Posterior cingulate gyrus (tissue), 11 donors: ENCODE measurements around the gene PPP2R2C.
A peak's percentile ranks its signal among the peaks of the same experiment; 100 is the strongest.

ENCODE experiments used
- DNase-seq, 10 donors: peaks; one replicate each; pipeline versions ENCODE4 v3.0.0 to v3.0.0-alpha.2; 2020 to 2021; ENCODE audit warnings: mixed read lengths in 3 of 10
- intact Hi-C: fragments of 100-400 bp; cut with DNase I; formaldehyde crosslinking; loops from one replicate; pipeline ENCODE4 v1.15.1; 2023

The PPP2R2C gene

DNA sequence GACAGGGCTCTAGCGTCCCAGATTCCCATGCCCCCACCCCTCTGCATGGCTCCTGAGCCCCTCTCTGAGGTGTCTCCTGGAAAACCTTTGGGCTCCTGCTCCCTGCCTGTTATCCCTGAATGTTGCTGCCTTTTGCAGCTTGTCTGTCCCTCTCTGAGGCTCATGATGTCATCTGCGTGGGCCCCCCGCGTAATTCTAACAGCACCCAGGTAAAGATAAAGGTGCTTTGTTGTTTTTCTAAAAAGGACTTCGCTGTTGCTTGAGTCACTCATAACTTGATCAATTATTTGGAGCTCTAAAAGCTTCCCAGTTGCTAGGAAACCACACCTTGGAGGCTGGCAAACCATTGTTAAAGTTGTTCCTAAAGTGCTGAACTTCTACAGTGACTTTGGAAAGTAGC is 166.1 kb downstream of the PPP2R2C start:
- intact Hi-C loops = no loop called here
- no peak for DNase-seq

DNA sequence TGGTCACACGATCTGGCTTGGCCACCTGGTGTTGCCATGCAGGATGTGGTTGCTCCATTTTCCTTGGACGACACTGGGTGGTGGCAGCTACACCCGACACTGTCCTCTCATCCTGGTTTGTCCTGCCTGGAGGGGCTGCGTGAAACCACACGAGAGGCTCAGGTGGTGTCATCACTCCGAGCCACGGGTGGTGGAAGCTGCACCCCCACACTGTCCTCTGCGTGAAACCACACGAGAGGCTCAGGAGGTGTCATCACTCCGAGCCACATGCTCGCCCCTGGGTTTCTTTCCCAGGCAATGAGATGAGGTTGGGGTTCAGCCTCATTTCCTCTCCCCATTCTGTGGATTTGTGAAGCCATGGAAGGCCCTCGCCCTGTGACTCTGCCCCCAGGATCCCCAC is 168.5 kb downstream of the PPP2R2C start:
- intact Hi-C loops = no loop called here
- no peak for DNase-seq

DNA sequence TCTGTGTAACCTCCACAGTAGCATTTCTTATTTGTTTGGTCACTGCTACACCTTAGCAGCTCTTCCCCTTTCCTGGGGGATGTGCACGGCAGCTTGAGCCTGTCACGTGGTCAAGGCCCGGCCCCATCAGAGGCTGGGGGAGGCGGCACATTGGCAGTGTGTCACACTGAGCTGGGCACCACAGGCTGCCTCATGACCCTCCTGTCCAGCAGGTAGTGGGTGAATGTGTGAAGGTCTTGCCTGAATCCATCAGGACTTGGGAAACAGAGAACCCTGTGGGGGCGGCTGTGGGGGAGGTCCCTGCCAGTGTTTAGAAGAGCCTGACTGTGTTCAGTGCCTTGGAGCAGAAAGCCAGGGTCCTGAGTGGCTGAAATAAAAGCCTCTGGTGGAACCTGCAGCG is 169.5 kb downstream of the PPP2R2C start:
- peak in 2 of 10 donors; percentile 28 to 88 for DNase-seq
- intact Hi-C loops = no loop called here

DNA sequence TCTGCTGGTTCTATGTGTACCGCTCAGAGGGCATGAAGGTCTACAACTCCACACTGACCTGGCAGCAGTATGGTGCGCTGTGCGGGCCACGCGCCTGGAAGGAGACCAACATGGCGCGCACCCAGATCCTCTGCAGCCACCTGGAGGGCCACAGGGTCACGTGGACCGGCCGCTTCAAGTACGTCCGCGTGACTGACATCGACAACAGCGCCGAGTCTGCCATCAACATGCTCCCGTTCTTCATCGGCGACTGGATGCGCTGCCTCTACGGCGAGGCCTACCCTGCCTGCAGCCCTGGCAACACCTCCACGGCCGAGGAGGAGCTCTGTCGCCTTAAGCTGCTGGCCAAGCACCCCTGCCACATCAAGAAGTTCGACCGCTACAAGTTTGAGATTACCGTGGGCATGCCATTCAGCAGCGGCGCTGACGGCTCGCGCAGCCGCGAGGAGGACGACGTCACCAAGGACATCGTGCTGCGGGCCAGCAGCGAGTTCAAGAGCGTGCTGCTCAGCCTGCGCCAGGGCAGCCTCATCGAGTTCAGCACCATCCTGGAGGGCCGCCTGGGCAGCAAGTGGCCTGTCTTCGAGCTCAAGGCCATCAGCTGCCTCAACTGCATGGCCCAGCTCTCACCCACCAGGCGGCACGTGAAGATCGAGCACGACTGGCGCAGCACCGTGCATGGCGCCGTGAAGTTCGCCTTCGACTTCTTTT is 170.5 kb downstream of the PPP2R2C start:
- intact Hi-C loops = no loop called here

DNA sequence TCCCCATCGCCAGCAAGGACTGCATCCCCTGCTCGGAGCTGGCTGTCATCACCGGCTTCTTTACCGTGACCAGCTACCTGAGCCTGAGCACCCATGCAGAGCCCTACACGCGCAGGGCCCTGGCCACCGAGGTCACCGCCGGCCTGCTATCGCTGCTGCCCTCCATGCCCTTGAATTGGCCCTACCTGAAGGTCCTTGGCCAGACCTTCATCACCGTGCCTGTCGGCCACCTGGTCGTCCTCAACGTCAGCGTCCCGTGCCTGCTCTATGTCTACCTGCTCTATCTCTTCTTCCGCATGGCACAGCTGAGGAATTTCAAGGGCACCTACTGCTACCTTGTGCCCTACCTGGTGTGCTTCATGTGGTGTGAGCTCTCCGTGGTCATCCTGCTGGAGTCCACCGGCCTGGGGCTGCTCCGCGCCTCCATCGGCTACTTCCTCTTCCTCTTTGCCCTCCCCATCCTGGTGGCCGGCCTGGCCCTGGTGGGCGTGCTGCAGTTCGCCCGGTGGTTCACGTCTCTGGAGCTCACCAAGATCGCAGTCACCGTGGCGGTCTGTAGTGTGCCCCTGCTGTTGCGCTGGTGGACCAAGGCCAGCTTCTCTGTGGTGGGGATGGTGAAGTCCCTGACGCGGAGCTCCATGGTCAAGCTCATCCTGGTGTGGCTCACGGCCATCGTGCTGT is 171.2 kb downstream of the PPP2R2C start:
- peak in 2 of 10 donors; percentile 81 to 84 for DNase-seq
- intact Hi-C loops = no loop called here

More for the DNA sequence above, 170.5 kb downstream of the PPP2R2C start:
- DNase-seq = peak in 1 of 10 donors; percentile 80

DNA sequence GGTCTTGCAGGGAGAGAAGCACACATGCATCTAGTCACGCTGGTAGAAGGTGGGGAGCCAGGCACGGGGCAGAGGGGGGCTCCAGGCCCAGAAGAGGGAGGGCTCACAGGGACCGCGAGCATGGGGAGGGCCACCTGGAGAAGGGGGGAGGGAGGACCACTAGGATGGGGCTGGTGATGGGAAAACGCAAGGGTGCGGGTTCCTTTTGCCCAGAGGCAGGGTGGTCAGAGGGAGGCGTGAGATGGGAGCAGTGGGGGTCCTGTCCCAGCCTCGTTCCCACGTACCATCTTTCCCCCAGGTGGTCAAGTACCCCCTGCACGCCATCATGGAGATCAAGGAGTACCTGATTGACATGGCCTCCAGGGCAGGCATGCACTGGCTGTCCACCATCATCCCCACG is 172.1 kb downstream of the PPP2R2C start:
- DNase-seq = peak in 1 of 10 donors; percentile 77

DNA sequence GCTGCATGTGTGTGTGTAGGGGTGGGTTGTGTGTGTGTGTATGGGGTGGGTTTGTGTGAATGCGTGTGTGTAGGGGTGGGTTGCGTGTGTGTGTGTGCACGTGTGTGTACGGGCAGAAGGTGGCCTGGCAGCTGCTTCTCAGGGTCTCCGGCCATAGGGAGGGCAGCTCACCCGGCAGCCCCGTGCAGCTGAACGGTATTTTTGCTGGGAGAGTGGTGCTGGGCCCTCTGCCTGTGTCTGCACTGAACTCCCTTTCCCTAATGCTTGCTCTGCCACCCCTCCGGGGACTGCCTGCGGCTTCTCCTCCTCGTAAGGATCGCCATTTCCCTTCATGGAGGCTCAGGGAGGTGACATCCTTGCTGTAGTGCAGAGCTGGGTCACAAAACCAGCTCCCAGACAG is 172.5 kb downstream of the PPP2R2C start:
- intact Hi-C loops = no loop called here
- no peak for DNase-seq

More for the DNA sequence above, 172.1 kb downstream of the PPP2R2C start:
- intact Hi-C loops = no loop called here

DNA sequence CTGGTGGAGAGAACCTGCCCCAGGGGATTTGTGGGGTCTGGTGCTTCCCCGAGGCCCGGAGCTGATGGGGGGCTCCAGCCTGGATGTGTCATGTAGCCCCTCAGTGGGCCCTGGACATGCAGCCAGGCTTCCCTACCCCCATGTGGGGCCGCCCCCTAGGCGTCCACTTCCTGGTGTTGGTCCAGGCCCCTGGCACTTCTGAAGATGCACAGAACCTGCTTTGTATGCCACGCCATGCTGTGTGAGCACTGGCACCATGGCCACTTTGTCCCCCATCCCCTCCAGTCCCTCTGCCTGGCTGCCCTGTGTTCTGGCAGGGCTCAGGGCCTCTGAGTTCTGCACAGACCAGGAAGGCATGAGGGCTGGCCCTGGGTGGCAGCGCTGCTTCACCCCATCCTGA is 173.6 kb downstream of the PPP2R2C start:
- peak in 1 of 10 donors; percentile 81 for DNase-seq
- intact Hi-C loops = no loop called here

DNA sequence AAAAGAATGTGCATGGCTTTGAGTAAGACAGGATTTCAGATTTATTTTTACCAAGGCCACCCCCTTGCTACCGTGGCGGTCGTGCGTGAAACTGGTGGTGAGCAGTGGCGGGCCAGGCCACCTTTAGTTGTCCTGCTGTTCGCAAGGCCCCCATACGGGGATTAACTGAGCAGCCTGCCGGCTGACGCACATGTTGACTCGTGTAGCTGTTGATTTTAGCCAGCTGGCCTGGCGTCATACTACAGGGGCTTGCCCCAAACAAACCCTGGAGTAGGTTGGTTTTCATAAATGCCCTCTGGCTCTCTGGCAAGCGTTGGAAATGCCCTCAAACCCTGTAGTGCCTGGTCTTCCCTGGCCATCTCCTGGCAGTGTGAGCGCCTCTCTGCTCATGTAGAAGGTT is 174.4 kb downstream of the PPP2R2C start:
- DNase-seq = no peak
- intact Hi-C loops = no loop called here

DNA sequence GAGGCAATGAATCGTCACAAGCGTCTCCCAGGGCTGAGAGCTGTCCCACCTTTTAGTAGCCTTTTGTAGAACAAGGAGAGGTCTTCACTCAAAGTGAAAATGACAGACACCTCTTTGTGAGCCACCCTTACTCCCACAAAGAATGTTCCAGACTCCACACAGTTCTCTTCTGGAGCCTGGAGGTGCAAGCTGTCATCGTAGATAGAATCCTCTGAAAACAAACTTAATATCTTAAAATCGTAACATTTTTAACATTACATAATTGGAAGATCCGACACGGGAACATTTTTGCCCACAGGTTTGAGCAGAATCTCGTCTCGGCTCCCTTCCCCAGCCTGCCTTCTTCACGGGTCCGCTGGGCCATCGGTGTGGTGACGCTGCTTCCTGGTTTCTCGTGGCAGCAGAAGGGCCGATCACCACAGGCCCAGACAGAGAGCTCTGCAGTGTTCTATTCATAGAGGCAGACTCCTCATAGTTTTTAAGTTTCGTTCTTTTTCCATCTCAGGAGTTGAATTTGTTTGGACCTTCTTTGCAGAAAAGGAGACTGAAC is 175.1 kb downstream of the PPP2R2C start:
- DNase-seq = peak in 1 of 10 donors; percentile 62
- intact Hi-C loops = no loop called here

DNA sequence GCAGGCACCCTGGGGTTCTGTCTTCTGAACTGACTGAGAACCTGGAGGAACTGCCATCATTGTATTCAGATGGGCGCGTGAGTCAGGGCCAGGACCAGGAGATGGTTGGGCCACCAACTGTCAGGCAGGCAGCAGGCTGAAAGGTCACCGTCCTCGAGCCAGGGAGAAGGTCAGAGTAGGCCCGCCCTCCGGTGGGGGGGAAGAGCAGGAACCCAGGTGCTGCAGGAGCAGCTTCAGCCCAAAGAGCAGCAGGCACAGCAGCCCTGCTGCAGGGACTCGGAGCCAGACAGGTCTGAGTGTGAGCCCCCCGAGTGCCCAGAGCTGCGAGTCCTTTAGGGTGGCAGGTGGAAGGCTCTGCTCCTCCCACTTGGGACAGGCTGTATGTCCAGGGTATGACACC is 176.4 kb downstream of the PPP2R2C start:
- no peak for DNase-seq
- intact Hi-C loops = no loop called here

DNA sequence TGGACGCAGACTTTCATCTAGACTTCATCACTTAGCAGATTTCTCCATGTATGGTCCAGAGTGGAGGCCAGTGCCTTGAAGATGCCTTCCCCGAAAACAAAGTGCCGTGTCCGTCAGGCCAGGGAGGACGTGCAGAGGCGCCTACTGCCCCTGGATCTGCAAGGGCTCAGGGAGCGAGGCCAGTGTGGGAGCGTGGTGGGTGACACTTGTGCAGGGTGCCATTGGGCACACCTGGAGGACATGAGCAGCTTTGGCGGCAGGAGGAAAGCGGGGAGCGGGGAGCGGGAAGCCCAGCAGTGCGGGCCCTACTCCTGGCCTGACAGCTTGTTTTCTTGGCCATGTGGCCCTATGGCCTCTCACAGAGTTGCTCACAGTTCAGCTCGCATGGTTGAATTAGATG is 176.9 kb downstream of the PPP2R2C start:
- intact Hi-C loops = no loop called here
- no peak for DNase-seq

DNA sequence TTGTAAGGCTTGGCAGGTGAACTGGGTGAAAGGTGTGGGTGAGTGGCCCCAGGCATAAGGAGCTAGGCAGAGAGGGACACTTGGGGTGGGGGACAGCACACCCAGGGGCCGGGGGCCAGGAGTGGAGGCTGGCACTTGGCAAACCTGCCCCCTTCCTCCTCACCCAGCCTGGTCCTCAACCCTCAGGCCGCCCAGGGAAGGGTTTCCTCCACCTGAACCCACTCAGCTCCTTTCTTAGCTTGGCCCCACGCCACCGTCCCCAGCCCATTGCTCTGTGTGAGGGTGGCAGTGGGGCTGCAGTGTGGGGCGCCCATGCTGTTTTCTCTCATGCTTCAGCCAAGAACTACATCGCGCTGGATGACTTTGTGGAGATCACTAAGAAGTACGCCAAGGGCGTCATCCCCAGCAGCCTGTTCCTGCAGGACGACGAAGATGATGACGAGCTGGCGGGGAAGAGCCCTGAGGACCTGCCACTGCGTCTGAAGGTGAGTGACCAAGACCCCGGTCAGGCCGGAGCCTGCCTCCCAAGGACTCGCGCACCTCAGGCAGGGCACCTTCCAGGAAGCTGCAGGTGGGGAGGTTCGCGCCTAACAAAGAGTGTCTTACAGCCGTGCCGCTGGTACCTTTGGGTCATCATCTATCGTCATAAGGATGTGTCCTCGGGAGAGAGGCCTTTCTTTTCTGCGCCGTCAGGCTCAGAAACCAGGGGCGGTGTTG is 177.6 kb downstream of the PPP2R2C start:
- intact Hi-C loops = no loop called here
- DNase-seq = no peak

DNA sequence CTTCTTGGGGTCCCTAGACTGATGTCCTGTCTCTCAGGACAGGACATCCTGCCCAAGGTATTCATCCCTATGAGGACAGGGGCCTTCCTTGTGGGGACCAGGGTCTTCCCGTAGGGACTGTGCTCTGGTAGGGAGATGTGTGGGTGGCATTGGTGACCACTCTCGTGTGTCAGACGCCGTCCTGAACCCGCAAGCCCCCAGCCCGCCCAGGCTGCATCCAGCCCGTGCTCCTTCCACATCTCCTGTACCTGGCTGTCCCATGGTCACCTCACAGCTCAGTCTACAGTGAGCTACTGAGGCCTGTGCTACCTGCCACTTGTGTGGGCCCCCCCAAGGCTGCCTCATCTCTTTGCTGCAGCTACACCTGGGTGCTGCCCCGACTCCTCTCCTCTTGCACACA is 178.8 kb downstream of the PPP2R2C start:
- intact Hi-C loops = no loop called here
- DNase-seq = no peak

DNA sequence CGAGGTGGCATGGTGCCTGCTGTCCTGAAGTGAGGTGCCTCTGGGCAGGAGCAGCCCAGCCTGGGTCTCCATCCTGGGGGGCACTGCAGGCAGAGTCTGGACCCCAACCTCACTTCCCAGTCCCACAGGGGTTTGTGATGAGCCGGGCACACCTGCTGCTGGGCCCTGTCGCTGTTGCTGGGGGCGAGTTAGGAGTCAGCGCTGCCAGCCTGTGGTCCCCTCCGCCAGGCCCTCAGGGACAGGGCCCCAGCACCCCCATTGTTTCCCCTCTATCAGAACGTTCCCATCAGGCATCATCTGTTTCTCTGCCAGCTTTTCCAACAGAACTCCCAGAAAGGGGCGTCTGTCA is 179.3 kb downstream of the PPP2R2C start:
- DNase-seq = no peak
- intact Hi-C loops = no loop called here

DNA sequence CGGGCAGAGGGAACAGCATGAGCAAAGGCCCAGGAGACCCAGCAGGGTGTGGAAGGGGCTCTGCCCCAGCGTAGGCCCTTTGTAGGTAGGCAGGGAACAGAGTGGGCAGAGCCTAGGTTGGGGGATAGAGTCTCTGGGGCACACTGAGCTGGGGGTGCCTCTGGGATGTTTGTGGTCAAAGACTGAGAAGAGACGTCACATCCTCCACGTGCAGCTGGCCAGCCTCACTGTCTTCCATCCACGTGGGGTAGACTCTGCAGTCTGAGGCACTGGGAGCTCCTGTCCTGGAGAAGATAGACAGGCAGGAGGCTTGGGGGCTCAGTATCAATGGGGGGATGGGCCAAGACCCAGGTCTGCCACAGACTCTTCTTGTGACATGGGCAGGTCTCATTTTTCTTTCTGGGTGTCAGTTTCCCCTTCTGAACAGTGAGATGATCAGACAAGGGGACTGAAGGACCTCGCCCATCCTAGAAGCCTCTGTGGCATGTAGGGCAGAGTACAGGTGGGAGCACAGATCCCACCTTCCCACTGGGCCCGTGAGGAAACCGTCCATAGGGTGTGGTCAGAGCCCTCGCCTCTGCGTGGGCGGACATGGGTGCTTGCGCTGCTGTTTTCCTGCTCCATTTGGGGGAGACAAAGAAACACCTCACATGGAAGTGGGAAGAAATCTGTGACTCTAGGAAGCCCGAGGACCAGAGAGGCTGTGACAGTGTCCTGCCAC is 179.9 kb downstream of the PPP2R2C start:
- intact Hi-C loops = no loop called here
- peak in 1 of 10 donors; percentile 64 for DNase-seq

DNA sequence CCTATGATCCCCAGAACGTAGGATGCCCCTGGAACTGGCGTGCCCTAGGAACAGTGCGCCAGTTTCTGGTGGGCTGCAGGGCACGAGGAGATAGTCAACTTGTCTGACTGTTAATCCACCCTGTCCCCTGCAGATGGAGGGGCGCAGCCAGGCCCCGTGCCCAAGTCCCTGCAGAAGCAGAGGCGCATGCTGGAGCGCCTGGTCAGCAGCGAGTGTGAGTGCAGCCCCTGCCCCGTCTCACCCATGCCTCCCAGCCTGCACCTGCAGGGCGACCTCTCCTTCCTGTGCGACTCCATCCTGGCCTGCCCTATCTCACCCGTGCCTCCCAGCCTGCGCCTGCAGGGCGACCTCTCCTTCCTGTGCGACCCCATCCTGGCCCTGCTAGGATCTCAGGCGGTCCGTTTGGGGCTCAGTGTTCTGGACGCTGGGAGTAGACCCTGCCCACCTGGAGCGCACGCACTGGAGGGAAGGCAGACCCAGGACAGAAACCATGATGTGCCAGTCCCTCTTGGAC is 180.6 kb downstream of the PPP2R2C start:
- intact Hi-C loops = no loop called here
- DNase-seq = peak in 1 of 10 donors; percentile 63

DNA sequence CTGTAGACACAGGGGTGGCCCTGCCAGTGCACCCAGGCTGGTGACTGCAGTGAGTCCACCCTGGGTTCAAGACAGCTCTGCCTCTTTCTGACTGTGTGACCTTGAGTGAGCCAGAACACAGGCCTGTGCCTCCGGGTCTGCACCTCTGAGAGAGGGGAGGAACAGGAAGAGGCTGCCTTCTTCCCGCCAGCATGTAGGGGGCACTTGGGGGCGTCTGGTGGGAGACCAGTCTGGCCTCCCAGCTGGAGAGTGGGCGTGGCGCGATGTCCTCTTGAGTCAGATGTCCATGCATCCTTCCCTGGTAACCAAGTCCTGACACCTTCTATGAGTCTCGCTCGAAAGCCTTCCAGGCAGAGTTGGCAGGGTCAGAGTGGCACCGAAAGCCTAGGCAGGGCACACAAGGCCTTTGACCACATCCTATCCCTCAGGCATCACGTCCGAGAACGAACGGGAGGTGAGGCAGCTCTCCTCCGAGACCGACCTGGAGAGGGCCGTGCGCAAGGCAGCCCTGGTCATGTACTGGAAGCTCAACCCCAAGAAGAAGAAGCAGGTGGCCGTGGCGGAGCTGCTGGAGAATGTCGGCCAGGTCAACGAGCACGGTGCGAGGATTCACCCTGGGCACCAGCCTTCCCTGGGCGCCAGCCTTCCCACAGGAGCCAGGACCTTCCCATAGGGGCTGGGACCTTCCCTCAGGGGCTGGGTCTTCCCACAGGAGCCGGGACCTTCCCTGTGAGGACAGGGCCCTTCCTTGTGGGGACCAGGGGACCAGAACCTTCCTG is 181.5 kb downstream of the PPP2R2C start:
- peak in 1 of 10 donors; percentile 72 for DNase-seq
- intact Hi-C loops = no loop called here

DNA sequence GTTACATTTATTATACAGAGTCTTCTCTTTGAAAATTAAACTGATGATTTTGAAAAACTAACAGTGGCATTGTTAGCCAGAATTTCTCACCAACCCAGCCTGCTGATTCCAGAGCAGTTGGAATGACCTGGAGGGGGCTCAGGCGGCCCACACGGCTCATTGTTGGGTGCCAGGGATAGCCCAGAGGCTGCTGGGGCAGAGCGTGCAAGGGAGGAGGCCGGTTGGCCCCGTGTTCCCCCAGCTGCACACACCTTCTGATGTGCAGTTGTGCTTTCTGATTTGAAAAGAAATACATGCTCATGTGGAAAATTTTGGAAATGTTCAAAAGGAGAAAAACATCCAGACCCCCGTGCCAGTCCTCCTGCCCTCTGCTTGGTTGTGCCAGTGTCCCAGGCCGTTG is 182.2 kb downstream of the PPP2R2C start:
- intact Hi-C loops = no loop called here
- DNase-seq = peak in 4 of 10 donors; percentile 2 to 77 (median 24)

DNA sequence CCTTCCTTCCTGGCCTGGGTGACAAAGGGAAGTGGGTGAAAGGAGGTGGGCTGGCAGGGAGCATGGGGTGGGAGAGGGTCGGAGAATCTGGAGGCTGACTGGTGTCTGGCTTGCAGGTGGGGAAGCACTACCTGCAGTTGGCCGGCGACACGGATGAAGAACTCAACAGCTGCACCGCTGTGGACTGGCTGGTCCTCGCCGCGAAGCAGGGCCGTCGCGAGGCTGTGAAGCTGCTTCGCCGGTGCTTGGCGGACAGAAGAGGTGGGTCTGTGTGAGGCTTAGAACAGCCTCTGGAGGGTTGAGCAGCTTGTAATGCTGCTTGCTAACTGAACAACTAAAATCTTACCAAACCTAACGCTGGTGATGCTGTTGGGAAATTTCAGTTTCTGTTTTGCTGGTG is 183.5 kb downstream of the PPP2R2C start:
- intact Hi-C loops = no loop called here
- peak in 2 of 10 donors; percentile 5 to 76 for DNase-seq
